ENCODE results near the gene LMTK2.
A peak's percentile ranks its signal among the peaks of the same experiment; 100 is the strongest.

The LMTK2 gene

GRCh38 chr7:98251231-98251600 lies 144.6 kb downstream of the LMTK2 start:
- Histone ChIP-seq H3K9me3 (ENCODE audit: insufficient read depth, low read length) (no peaks in the 10 kb centered on the region), H3K27me3 (ENCODE audit: insufficient read depth, insufficient read length) (no peaks in the 10 kb centered on the region), H3K4me1 (ENCODE audit: insufficient read depth, insufficient read length) (no peaks in the 10 kb centered on the region), H3K36me3 (ENCODE audit: insufficient read depth, insufficient read length, low read length) (no peaks in the 10 kb centered on the region), H3K9ac (ENCODE audit: insufficient read length, low read depth) (peak overlapping the region; percentile 57), H3K4me3 (ENCODE audit: insufficient read length, low read depth) (peak overlapping the region; percentile 81)
- TF ChIP-seq SUZ12 (IDR thresholded peaks at IDR 0.05; ENCODE audit: extremely low read depth, insufficient read depth, insufficient read length) (no peak), YY1 (IDR thresholded peaks at IDR 0.05; ENCODE audit: insufficient read depth, insufficient read length) (no peak), ZNF274 (IDR thresholded peaks at IDR 0.05; ENCODE audit: low read depth, low read length) (no peak)
- DNase-seq (ENCODE audit: low read depth, low spot score) = no peak

GRCh38 chr7:98251601-98252424 lies 145.2 kb downstream of the LMTK2 start, which contains the start of gene TECPR1:
Gene TECPR1, minus strand, starts transcription at chr7:98252232. Its CDS starts 6,086 bp downstream, at chr7:98246146.
- no peaks in the 10 kb centered on the region for H3K27me3 ChIP-seq (ENCODE audit: insufficient read depth, insufficient read length)
- H3K4me3 ChIP-seq (ENCODE audit: insufficient read length, low read depth) = peak within 1 kb of the TSS; percentile 81
- TF ChIP-seq ZNF274 (IDR thresholded peaks at IDR 0.05; ENCODE audit: low read depth, low read length) = no peak
- no peak for TF ChIP-seq YY1 (IDR thresholded peaks at IDR 0.05; ENCODE audit: insufficient read depth, insufficient read length)
- TF ChIP-seq SUZ12 (IDR thresholded peaks at IDR 0.05; ENCODE audit: extremely low read depth, insufficient read depth, insufficient read length) = no peak
- peak; percentile 81 for DNase-seq (ENCODE audit: low read depth, low spot score)
- H3K9me3 ChIP-seq (ENCODE audit: insufficient read depth, low read length) = no peaks in the 10 kb centered on the region
- no peaks in the 10 kb centered on the region for H3K4me1 ChIP-seq (ENCODE audit: insufficient read depth, insufficient read length)
- H3K36me3 ChIP-seq (ENCODE audit: insufficient read depth, insufficient read length, low read length) = peaks cover 3% of the 10 kb centered on the region
- peak within 1 kb of the TSS; percentile 85 for H3K9ac ChIP-seq (ENCODE audit: insufficient read length, low read depth)

DNA sequence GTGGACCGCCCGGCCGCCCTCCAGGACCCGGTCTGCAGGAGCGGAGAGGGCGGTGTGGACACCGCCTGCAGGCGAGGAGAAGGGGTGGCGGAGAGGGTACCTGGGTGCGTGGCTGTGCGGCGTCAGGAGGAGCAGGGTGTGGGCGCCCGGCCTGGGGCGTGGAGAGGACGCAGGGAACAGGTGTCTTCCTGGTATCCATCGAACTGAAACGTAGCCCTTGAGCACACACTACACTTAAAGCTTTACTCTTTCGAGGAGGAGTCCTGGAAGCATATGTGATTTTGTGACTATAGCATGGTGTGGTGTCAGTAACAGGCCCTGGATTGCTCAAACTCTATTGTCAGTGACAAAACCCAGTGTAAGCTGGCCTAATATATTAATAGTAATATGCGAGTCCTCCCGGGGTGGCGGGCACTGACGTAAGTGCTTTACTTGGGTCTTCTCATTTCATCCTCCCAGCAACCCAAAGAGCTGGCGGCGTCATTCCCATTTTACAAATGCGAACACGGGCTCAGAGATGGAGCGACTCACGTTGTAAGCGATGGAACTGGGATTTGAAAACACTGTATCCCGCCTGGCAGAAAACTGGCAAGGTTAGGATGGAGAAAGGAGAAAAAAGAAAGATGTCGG lies 145.9 kb downstream of the LMTK2 start:
- no peaks in the 10 kb centered on the region for H3K9me3 ChIP-seq (ENCODE audit: insufficient read depth, low read length)
- no peaks in the 10 kb centered on the region for H3K4me1 ChIP-seq (ENCODE audit: insufficient read depth, insufficient read length)
- H3K36me3 ChIP-seq (ENCODE audit: insufficient read depth, insufficient read length, low read length) = peaks cover 6% of the 10 kb centered on the region
- peak overlapping the region; percentile 81 for H3K4me3 ChIP-seq (ENCODE audit: insufficient read length, low read depth)
- no peak for TF ChIP-seq YY1 (IDR thresholded peaks at IDR 0.05; ENCODE audit: insufficient read depth, insufficient read length)
- no peak for TF ChIP-seq ZNF274 (IDR thresholded peaks at IDR 0.05; ENCODE audit: low read depth, low read length)
- peak overlapping the region; percentile 85 for H3K9ac ChIP-seq (ENCODE audit: insufficient read length, low read depth)
- no peak for DNase-seq (ENCODE audit: low read depth, low spot score)
- no peaks in the 10 kb centered on the region for H3K27me3 ChIP-seq (ENCODE audit: insufficient read depth, insufficient read length)

GRCh38 chr7:98254516-98254915 lies 147.9 kb downstream of the LMTK2 start:
- H3K36me3 ChIP-seq (ENCODE audit: insufficient read depth, insufficient read length, low read length) = peaks cover 6% of the 10 kb centered on the region
- TF ChIP-seq YY1 (IDR thresholded peaks at IDR 0.05; ENCODE audit: insufficient read depth, insufficient read length) = no peak
- no peak for TF ChIP-seq SUZ12 (IDR thresholded peaks at IDR 0.05; ENCODE audit: extremely low read depth, insufficient read depth, insufficient read length)
- no peak for TF ChIP-seq ZNF274 (IDR thresholded peaks at IDR 0.05; ENCODE audit: low read depth, low read length)
- no peak overlapping the region for H3K9ac ChIP-seq (ENCODE audit: insufficient read length, low read depth)
- DNase-seq (ENCODE audit: low read depth, low spot score) = no peak
- H3K27me3 ChIP-seq (ENCODE audit: insufficient read depth, insufficient read length) = no peaks in the 10 kb centered on the region
- no peaks in the 10 kb centered on the region for H3K4me1 ChIP-seq (ENCODE audit: insufficient read depth, insufficient read length)
- no peak overlapping the region for H3K4me3 ChIP-seq (ENCODE audit: insufficient read length, low read depth)
- no peaks in the 10 kb centered on the region for H3K9me3 ChIP-seq (ENCODE audit: insufficient read depth, low read length)

DNA sequence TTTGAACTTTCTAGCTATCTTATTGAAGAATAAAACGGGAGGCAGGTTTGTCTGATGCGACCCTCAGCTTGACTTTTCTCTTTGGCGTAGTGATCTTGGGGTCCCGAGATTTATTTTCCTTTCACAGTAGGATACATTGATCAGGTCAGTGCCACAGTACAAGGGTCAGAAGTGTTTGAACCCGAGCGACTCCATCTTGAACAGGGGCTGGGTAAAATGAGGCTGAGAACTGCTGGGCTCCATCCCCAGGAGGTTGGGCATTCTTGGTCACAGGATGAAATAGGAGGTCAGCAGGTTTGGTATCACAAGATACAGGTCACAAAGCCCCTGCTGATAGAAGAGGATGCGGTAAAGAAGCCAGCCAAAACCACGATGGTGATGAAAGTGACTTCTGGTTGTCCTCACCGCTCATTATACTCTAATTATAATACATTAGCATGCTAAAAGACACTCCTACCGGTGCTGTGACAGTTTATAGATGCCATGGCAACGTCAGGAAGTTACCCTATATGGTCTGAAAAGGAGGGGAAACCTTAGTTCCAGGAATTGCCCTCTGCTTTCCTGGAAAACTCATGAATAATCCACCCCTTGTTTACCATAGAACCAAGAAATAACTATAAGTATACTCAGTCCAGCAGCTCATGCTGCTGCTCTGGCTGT lies 148.4 kb downstream of the LMTK2 start:
- Histone ChIP-seq H3K4me1 (ENCODE audit: insufficient read depth, insufficient read length) (no peaks in the 10 kb centered on the region), H3K4me3 (ENCODE audit: insufficient read length, low read depth) (no peak overlapping the region), H3K9me3 (ENCODE audit: insufficient read depth, low read length) (no peaks in the 10 kb centered on the region), H3K27me3 (ENCODE audit: insufficient read depth, insufficient read length) (no peaks in the 10 kb centered on the region), H3K9ac (ENCODE audit: insufficient read length, low read depth) (no peak overlapping the region), H3K36me3 (ENCODE audit: insufficient read depth, insufficient read length, low read length) (peaks cover 6% of the 10 kb centered on the region)
- TF ChIP-seq ZNF274 (IDR thresholded peaks at IDR 0.05; ENCODE audit: low read depth, low read length) (no peak), YY1 (IDR thresholded peaks at IDR 0.05; ENCODE audit: insufficient read depth, insufficient read length) (no peak), SUZ12 (IDR thresholded peaks at IDR 0.05; ENCODE audit: extremely low read depth, insufficient read depth, insufficient read length) (no peak)
- DNase-seq (ENCODE audit: low read depth, low spot score) = no peak

GRCh38 chr7:98256431-98256830 lies 149.8 kb downstream of the LMTK2 start:
- Histone ChIP-seq H3K27me3 (ENCODE audit: insufficient read depth, insufficient read length) (no peaks in the 10 kb centered on the region), H3K9ac (ENCODE audit: insufficient read length, low read depth) (no peak overlapping the region), H3K9me3 (ENCODE audit: insufficient read depth, low read length) (peaks cover 8% of the 10 kb centered on the region; the same call in 1 of the 2 replicates), H3K4me1 (ENCODE audit: insufficient read depth, insufficient read length) (no peaks in the 10 kb centered on the region), H3K4me3 (ENCODE audit: insufficient read length, low read depth) (no peak overlapping the region), H3K36me3 (ENCODE audit: insufficient read depth, insufficient read length, low read length) (peaks cover 7% of the 10 kb centered on the region)
- DNase-seq (ENCODE audit: low read depth, low spot score) = no peak
- TF ChIP-seq ZNF274 (IDR thresholded peaks at IDR 0.05; ENCODE audit: low read depth, low read length) (no peak), SUZ12 (IDR thresholded peaks at IDR 0.05; ENCODE audit: extremely low read depth, insufficient read depth, insufficient read length) (no peak), YY1 (IDR thresholded peaks at IDR 0.05; ENCODE audit: insufficient read depth, insufficient read length) (no peak)

- H3K27me3 ChIP-seq (ENCODE audit: insufficient read depth, insufficient read length) = no peaks in the 10 kb centered on the region
- H3K9ac ChIP-seq (ENCODE audit: insufficient read length, low read depth) = no peak overlapping the region
- H3K4me1 ChIP-seq (ENCODE audit: insufficient read depth, insufficient read length) = no peaks in the 10 kb centered on the region
- H3K9me3 ChIP-seq (ENCODE audit: insufficient read depth, low read length) = peaks cover 13% of the 10 kb centered on the region; the same call in 1 of the 2 replicates
- no peak for TF ChIP-seq SUZ12 (IDR thresholded peaks at IDR 0.05; ENCODE audit: extremely low read depth, insufficient read depth, insufficient read length)
- no peak for TF ChIP-seq ZNF274 (IDR thresholded peaks at IDR 0.05; ENCODE audit: low read depth, low read length)
- TF ChIP-seq YY1 (IDR thresholded peaks at IDR 0.05; ENCODE audit: insufficient read depth, insufficient read length) = no peak
- H3K36me3 ChIP-seq (ENCODE audit: insufficient read depth, insufficient read length, low read length) = peaks cover 11% of the 10 kb centered on the region
- no peak overlapping the region for H3K4me3 ChIP-seq (ENCODE audit: insufficient read length, low read depth)
- no peak for DNase-seq (ENCODE audit: low read depth, low spot score)
Observed at GRCh38 chr7:98257701-98258100, 151.0 kb downstream of the LMTK2 start.
